ENCODE data around the gene SLC22A4.

DNA sequence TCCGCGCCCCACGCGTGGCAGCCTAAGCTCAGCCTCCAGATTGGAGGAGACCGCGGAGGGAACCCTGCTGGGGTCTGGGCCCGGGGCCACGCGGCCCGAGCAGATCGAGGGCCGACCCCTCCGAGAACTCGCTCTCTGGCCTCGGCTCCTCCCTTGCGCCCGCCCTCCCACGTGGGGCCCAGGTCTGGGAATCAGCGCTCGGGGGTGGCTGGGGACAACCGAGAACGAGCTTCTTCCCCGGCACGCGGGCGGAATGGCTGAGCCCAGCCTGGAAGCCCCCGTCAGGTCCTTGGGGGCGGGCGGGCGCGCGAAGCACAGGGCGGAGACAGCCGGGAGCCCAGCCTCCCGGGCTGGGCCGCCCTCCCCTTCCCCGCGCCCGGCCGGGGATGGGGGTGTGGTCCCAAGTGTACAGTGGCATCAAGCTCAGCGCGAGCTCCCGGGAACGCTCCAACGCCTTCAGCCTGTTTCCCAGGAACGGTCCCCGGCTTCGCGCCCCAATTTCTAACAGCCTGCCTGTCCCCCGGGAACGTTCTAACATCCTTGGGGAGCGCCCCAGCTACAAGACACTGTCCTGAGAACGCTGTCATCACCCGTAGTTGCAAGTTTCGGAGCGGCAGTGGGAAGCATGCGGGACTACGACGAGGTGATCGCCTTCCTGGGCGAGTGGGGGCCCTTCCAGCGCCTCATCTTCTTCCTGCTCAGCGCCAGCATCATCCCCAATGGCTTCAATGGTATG lies at the start of gene SLC22A4:
- TF ChIP-seq, protein P1, sequence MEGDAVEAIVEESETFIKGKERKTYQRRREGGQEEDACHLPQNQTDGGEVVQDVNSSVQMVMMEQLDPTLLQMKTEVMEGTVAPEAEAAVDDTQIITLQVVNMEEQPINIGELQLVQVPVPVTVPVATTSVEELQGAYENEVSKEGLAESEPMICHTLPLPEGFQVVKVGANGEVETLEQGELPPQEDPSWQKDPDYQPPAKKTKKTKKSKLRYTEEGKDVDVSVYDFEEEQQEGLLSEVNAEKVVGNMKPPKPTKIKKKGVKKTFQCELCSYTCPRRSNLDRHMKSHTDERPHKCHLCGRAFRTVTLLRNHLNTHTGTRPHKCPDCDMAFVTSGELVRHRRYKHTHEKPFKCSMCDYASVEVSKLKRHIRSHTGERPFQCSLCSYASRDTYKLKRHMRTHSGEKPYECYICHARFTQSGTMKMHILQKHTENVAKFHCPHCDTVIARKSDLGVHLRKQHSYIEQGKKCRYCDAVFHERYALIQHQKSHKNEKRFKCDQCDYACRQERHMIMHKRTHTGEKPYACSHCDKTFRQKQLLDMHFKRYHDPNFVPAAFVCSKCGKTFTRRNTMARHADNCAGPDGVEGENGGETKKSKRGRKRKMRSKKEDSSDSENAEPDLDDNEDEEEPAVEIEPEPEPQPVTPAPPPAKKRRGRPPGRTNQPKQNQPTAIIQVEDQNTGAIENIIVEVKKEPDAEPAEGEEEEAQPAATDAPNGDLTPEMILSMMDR (IDR thresholded peaks at IDR 0.05), result peak; percentile 11
- TF ChIP-seq ZFX (IDR thresholded peaks at IDR 0.05; ENCODE audit: borderline replicate concordance), result no peak

Measured in 22Rv1 (cell line).